HG03565 (cell line): ENCODE results near the gene CORO2B.

Experiments
- ATAC-seq: cut with Tn5 transposase; IDR thresholded peaks from one replicate; pipeline ENCODE4 v1.9.1; 2021; ENCODE audit warnings: mild to moderate bottlenecking, moderate library complexity; ENCODE audit not compliant: unreplicated experiment

CORO2B gene

DNA sequence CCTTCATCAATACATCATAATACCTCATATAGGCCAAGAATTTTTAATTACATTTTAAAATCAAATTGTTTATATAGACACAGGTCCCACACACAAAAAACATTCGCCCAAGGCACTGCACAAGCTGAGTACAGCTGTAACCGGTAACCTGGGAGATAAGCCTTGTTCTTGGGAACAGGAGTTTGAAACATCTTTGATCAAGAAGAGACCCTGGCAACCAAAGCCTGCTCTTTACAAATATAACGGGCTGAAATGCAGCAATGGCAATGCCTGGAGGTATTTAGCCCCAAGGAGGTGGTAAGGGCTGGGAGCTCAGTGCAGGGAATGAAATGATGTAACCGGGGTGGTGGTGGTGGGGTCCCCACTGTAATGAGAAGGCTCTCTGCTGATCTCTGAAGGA lies 7.2 kb upstream of the CORO2B start:
- ATAC-seq: no peak

DNA sequence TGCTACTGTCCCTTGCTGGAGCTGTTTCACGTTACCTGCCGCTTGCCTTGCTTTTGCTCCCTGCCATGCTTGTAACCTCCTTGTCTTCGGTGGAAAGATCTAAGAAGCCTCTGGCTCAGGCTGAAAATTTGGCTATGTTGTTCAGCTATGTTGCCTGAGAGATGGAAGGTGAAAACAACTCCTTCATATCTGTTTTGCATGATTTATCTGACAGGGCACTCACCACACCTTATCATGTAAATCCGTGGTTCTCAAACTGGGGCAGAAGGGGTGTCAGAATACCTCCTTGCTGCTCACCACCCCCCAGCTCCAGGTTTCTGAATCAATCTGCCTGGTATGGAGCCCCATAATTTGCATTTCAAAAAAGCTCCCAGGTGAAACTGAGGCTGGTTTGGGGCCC lies 6.5 kb upstream of the CORO2B start:
- no peak for ATAC-seq

DNA sequence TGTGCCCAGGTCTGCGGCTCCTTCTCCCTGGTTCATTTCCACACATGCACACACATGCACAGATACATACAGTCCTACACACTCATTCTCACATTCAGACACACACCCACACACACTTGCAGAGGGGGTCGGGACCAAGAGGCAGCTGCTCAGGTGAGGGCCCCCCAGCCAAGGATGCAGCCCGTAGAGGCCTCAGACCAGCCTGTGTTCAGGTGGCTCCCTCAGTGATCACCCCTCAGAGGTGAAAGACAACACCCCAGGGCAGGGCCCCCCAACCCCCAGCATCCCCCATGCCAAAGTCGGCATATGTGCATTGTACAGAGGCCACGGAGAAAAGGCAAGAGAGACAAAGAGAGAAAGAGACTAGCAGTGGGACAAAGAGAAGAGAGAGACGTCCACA lies 5.9 kb upstream of the CORO2B start:
- ATAC-seq: no peak

DNA sequence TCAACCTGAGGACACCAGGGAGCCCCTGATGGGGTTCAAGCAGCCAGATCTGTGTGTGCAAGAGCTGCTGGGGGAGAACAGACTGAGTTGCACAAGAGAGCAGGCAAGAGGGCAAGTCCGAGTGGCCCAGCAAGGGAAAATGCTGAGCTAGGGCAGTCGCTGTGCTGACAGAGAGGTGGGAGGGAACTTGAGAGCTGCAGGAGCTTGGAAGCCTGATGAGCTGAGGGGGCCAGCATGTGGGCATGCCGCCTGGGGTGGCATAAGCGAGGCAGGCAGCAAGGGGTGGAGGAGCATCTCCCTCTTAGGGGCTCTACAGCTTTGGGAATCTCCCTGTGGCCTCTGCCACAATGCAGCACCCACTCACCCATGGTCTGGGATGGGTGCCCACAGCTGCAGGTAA lies 4.7 kb upstream of the CORO2B start:
- no peak for ATAC-seq

DNA sequence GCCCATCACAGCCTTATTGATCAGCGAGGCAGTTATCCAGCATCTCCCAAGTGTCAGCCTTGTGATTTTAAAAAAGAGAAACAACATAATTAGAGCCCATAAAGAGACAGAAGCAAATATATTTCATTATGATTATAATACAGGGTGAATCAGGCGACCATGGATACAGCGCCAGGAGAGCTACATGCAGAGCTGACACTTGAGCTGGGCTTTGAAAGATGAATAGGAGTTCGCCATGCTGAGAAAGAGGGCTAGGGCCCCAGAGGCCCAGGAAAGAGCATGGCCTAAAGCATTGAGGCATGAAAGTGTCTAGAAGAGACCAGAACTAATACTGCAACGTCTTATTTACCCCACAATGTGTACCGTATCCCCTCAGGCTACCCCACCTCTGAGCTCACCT lies 4.2 kb upstream of the CORO2B start:
- ATAC-seq: no peak

DNA sequence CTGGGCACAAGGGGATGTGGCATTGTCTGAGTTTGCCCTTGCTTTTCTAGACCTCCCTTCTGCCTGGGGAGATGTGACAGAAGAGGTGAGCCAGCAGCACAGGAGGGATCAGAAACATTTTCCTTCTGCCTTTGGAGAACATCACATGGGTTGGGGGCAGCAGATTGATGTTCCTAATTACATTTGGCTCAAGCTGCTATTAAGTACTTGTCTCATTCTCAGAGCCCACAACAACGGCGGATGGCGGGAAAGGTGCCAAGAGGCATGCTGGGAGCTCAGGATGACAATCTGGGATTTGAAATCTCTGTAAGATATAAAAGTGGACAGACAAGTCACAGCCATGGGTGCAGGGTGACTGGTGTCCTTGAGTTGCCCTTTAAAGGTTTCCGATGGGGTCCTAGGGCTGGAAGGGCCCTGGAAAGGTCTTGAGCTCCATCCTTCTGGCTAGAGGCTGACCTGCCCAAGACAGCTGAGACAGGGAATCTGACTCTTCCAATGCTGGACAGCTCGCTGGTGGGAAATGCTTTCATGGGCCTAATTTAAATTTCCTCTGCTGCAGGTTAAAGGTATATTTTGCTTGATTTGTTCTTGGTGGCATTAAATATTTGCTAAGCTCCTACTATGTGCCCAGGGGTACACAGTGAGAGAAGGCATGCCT lies 2.4 kb upstream of the CORO2B start:
- ATAC-seq: no peak

DNA sequence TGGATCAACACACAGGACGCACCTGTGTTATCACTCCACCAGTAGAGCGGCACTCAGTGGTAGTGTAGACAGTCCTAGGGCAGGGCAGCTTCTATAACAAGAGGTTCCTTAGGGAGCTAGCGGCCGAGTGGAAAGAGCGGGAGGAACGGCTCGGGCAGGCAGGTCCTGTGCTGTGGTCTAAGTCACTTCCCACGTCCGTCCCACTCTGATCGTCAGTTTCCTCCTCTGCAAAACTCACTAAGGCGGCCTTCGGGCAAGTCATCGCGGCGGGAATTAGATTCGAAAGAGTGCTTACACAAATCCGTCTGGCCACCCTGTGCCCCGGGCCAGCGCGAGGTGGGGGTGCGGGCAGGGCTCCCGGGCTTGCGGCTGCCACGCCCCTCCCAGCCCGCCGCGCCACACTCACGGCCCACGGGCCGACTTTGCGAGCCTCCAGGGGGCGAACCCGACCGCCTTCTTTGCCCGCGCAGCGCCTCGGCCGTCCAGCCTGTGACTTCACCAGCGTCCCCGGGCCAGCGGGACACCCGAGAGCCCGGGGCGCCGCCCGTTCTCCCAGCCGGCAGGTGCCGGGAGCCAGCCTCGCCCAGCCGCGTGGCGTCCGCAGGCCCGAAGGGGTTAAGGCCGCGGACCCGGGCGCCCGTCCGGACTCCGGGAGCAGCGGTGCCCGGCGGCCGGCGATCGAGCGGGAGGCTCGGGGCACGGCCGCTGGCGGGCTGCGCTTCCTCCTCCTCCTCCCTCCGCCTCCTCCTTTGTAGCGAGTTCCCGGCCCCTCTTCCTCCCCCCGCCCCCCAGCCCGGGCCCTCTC lies 416 bp upstream of the CORO2B start:
- no peak for ATAC-seq

DNA sequence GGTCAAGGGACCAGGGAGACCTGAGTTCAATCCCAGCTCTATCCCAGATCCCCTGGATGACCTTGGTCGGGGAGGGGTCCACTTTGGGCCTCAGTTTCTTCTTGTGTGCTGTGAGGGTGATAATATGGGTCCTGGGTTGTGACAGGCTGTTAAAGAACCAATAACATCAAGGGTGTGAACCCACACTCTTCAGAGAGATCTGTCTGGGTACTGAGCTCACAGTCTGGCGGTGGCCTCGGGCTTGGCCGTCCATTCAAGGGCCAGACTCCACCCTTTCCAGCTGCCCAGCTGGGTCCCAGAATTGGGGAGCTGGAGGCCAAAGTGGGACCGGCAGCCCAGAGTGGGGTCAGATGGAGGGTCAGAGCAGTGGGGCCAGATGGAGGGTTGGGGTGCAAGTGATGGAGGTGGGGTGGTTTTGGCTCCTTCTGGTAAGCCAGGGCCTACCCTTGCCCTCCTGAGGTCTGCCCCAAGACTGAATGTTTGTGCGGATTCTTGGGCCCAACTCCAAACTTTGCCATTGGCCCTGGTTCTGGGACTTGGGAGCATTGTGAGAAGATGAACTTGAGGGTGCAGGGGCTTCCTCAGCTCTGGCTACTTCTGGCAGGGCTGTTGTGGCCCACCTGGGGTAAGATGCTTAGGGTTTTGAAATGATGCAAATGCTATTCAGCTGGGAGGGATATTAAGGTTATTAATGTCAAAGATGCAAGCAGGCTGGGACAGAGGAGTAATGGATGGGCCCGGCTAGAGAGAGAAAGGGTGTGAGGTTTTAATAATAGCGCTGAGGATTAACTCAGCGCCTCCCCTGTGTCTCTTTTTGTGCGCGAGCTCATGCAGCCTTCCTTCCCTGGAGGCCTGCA lies 1.5 kb downstream of the CORO2B start:
- ATAC-seq: no peak

DNA sequence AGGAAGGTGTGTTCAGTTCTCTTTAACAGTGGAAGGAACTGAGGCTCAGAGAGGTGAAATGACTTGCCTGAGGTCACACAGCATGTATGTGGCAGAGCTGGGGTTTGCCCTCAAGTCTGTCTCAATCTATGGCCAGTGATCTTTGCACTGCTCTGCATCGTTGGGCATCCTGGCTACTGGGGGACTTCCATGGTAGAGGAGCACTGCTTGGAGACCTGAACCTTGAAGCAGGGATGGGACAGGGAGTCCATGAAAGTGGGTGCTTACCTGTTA lies 2.0 kb downstream of the CORO2B start:
- no peak for ATAC-seq

DNA sequence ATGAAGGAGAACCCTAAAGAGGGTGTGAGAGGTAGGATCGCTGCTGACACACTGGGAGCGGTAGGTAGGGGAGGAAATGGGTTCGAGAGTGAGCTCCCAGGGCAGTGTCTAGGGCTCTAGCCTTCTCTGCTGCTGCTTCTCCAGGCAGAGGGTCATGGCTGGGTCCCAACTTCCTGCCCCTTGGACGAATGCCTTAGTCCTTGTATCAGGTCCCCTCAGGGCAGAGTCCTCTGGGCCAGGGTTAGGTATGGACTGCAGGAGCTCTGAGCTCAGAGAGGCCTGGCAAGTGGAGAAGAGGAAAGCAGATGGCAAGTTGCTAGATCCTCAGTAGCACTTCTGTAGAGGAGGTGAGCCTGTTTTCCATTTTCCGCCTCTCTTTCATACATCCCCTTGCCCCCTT lies 2.9 kb downstream of the CORO2B start:
- no peak for ATAC-seq

DNA sequence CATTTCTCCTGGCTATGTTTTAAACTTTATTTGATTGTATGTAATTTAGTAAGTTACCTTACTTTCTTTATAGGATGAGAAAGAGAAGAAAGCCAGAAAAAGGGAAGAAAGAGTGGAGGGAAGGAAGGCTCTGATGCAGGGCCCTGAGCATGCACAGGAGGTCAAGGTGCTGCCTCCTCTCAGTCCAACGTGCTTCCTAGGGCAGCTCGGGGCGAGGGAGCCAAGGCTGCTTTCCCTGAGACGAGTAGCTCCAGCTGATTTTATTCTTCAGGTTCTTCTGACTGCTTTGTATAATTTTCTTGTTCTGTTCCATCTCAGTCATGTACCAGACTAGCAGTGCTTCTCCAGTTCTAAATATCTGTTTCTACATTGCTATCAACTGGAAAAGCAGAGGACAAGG lies 3.4 kb downstream of the CORO2B start:
- ATAC-seq: no peak

DNA sequence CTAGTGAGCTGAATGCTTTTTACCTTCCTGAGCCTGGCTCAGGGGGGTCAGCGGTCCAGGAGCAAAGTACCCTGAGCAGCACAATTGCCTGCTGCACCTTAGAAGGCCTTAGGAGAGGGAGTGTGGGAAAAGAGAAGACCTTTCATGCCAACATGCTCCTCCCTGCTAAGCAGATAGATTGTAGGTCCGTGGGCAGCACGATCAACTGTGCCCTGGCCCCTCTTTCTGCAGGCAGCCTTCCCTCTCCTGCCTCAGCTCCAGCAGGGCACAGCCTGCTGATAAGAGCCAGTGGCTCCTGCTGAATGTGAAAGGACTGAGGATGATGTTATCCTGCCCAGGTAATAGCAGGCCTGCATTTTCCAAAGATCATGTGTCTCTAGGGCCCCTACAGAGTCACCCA lies 4.1 kb downstream of the CORO2B start:
- ATAC-seq: no peak

DNA sequence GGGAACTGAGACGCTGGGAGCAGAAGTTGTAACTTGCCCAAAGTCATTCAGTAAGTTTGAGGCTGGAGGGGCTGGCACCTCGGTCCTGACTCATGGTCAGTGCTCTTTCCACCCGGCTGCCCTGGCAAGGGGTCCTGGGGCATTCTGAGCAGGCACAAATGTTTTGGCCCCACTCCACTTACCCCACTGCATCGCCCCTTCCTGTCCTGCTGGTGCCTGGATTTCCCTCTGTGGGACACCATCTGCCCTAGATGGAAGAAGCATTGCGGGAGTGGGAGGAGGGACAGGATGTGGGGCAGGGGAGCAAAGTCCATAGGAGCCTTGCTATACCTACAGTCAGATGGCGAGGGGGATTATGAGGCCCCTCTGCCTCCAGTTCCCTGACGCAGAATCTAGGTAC lies 4.5 kb downstream of the CORO2B start:
- no peak for ATAC-seq

DNA sequence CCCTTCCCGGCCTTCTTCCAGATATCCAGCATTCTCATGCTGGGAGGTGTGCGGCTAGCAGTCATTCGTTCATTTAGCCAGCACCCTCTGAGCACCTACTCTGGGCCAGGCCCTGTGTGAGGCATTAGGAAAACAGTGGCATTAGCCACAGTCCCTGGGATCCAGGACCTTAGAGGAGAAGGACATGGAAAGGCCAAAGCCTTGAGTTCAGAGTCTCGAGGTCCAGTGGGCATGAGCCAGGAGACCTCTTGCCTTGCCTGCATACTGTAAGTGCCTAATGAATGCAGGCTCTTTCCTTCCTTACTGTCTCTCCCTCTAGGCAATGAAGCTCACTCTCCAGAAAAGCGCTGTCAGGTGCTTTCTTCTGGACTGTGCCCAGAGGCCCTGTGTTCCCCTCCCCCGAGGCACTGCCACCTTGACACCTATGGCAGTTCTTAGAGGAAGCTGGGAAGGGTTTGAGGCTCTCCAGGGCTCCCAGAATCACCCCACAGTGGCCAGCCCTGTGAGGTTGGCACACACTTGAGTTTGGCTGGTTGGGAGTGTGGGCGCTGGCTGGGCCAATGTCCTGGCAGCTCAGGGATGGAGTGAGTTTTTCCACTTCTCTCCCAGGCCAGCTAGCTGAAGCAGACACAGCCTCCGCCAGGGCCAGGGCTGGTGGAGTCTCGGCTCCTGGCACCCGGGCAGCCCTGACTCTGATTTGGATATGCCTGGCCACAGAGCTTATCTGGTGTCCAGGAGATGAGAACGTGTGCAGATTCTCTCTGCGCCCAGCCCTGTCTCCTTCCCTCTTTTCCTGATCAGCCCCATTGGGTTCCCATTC lies 5.4 kb downstream of the CORO2B start:
- ATAC-seq: no peak

DNA sequence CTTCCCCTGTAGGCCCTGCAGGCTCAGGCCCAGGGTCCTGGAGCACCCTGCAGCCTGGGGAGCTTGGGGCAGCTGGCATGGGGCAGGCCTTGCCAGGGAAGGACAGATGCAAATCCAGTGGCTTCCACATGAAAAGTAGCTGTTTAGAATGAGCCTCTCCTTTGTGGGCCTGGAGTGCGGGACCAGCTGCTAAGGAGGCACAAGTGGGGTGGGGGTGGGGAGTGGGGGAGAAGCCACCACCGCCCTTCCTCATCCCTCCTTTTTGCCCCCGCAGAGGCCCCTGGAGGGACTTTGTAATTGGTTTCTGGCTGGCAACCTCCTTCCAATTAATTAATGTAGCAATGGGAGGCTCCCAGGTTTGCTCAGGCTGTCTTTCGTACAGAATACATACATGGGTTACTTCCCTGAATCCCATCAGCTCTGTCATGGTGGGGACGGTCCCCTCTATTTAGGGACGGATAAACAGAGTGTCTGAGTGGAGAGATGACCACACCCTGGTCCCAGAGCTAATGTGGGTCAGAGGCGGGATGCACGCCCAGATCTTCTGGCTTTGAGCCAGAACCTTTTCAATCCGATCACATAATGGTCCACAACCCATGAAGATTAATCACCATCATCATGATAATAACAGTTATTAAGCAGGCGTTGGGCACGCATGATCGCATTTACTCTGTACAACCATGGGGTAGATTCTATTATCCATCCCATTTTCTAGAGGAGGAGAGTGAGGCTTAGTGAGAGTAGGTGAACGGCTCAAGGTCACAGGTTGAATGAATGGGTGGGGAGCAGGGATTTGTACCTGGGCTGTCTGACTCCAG lies 6.2 kb downstream of the CORO2B start:
- ATAC-seq: no peak

DNA sequence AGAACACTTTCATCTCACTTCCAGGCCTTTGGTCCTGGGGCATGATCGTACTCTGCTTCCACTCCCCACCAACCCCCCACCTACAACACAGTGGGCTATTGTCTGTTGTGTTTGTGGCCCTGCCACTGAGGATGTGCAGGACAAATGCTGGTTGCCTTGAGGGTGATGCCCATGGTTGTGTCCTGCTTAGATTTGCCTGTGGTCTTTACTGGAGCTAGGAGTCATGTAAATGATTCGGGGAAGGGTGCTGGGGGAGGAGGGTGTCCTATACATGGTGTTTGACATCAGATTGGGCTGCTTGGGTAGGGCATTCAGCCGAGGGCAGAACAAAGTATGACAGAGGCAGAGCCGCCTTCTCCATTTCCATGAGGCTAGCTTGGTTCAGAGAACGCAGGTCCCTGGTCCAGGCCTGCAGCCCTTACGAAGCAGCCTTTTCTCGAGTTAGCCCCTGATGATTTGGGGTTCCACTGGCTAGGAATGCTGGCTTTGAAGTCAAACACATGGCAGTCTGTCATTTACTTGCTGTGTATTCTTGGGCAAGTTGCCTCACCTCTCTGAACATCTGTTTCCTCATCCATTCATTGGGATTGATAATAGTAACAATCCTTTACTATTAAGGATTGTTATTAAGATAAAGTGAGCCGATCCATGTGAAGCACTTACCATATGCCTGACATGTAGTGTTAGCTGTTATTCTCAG lies 6.9 kb downstream of the CORO2B start:
- no peak for ATAC-seq

DNA sequence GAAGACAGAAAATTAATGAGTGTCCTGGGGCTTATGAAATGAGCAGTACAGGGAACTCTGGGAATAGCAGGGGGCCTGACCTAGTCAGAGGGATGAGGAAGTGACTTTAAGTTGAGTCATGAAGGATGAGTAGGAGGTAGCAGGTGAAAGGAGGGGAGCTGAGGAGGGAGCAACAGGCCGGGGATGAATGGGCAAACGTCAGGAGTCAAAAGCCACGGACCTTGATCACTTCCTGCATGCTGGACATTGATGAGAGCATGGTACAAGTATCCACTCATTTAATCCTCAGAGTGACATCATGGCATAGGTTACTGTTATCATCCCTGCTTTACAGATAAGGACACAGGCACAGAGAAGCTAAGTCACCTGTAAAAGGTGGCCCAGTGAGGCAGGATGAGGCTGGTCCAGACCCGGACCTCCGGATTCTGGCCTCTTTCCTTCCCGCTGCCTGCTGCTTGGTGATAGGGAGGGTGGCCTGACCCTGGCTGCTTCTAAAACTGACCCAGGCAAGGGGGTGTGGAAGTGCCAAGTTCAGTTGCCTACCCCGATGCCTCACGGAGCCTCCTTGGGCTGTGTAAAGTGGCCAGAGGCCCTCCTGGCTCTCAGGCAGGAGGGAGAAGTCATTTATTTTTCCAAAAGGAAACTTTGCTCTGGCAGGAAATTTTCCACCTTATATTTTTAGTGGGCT lies 7.6 kb downstream of the CORO2B start:
- no peak for ATAC-seq

DNA sequence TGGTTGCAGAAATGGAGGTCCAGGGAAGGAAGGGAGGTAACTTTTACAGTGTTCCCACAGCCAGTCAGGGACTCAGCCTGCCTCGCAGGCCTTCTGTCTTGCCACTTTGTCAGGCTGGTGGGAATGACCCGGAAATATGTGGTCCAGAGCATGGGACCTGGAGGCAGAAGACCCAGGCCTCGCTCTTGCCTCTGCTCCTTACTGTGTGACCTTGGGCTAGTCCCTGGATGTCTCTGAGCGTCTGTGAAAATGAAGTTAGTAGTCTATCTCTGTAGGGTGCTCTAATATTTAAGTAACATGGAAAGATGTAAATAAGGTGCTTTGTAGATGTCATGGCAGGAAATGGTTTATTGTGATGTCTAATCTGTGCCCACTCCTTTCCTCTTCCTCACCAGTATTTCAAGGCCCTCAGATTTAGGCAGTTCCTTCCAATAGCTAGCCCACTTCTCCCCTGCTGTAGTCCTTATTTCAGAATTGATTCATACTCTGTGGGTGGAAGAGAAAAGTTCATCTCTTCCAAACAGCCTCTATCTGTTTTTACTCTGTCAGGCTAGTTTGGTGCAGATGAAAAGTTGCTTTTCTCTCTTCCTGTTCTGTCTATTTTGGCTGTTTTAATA lies 9.1 kb downstream of the CORO2B start:
- ATAC-seq: no peak

DNA sequence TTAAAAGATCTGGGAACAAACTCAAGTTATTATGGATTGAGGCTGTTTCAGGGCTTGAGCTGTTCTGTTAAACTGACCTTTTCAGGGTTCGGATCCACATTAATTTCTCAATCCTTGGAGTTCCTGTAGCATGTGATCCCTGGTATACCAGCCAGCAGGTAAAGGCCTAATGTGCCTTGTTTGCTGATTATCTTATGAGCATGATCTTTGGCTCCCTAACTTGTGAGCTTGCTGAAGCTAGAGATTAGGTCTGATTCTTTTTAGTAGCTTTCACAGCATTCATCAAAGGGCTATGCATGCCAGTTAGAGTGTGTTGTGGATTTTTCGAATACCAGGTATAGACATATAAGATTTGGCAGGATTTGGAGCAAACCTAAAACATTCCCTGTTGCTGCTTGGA lies 10.3 kb downstream of the CORO2B start:
- ATAC-seq: no peak
